Dedifferentiated amniotic fluid mesenchymal stem cell (primary cell): ENCODE results near the gene DENND5A.
"Not testable (repeated sequence)": the region's sequence is repeated elsewhere in the genome, so short reads cannot be mapped to it uniquely, and the experiment has no call there.

ENCODE experiments used
- DNase-seq: peaks from one replicate; pipeline ENCODE4 v3.0.0-alpha.2; 2016; ENCODE audit errors: extremely low spot score

The DENND5A gene

GRCh38 chr11:9097186-9097943 is 167.8 kb downstream of the DENND5A start:
- DNase-seq, result not testable (repeated sequence)

- no peak for DNase-seq
Observed at GRCh38 chr11:9096427-9096826, 168.7 kb downstream of the DENND5A start.

GRCh38 chr11:9095421-9095820 is 169.7 kb downstream of the DENND5A start:
- DNase-seq, result no peak

GRCh38 chr11:9094420-9094819 is 170.7 kb downstream of the DENND5A start:
- no peak for DNase-seq

GRCh38 chr11:9092853-9093778 is 172.0 kb downstream of the DENND5A start:
- no peak for DNase-seq

- DNase-seq, result no peak
Observed at GRCh38 chr11:9092072-9092471, 173.1 kb downstream of the DENND5A start.

GRCh38 chr11:9091044-9091922 is 173.9 kb downstream of the DENND5A start, which contains the start of gene SCUBE2:
Gene SCUBE2 (minus strand): TSS chr11:9091599. CDS start chr11:9091528, 71 bp downstream.
- DNase-seq, result no peak

- DNase-seq, result no peak
Observed at GRCh38 chr11:9090488-9091043, 174.6 kb downstream of the DENND5A start.

- no peak for DNase-seq
Observed at GRCh38 chr11:9089636-9090035, 175.5 kb downstream of the DENND5A start.

GRCh38 chr11:9089061-9089460 is 176.1 kb downstream of the DENND5A start:
- DNase-seq, result no peak
